Dermis blood vessel endothelial cell (primary cell): ENCODE measurements around the gene FERMT3. TPM values are rescaled to one million over a fixed set of nuclear protein-coding genes. Genes with fewer than 3 reads are reported as not detected.

Experiments
- DNase-seq: peaks from one replicate; pipeline ENCODE4 v3.0.0; 2010
- total RNA-seq: library from RNA; depleted of rRNA; stranded (reverse); fragments of >200 nt; gene quantifications from 2 replicates; pipeline ENCODE4 v1.2.3, GENCODE V29; 2014

Gene FERMT3
- total RNA-seq, 1 donor from 2014 or later: 6.5 TPM

GRCh38 chr11:64264371-64264852 lies 57.9 kb downstream of the FERMT3 start:
- no peak for DNase-seq

GRCh38 chr11:64265176-64266160 lies 58.9 kb downstream of the FERMT3 start:
- DNase-seq: no peak

- peak; percentile 39 for DNase-seq
Measured at GRCh38 chr11:64266339-64266738, 59.8 kb downstream of the FERMT3 start.

- peak; percentile 25 for DNase-seq
Measured at GRCh38 chr11:64267207-64267945, 60.9 kb downstream of the FERMT3 start.

GRCh38 chr11:64268025-64268892 lies 61.7 kb downstream of the FERMT3 start:
- DNase-seq: peak; percentile 66

- DNase-seq: peak; percentile 63
Measured at GRCh38 chr11:64268893-64269539, 62.5 kb downstream of the FERMT3 start.

GRCh38 chr11:64269540-64270220 lies 63.2 kb downstream of the FERMT3 start:
- DNase-seq: peak; percentile 100

Other genes with a start within 250 kb of the FERMT3 start
- gene COX8A, start 232.1 kb upstream of the FERMT3 start, total RNA-seq: 287 and 330 TPM in 2 replicates
- 52.3 and 57.7 TPM in 2 replicates for gene OTUB1, start 220.3 kb upstream of the FERMT3 start, total RNA-seq
- not detected in 2 replicates for gene FLRT1, start 170.8 kb upstream of the FERMT3 start, total RNA-seq
- 17.5 and 29.3 TPM in 2 replicates for gene MACROD1, start 40.6 kb upstream of the FERMT3 start, total RNA-seq
- 139 and 191 TPM in 2 replicates for gene STIP1, start 20.6 kb upstream of the FERMT3 start, total RNA-seq
- 24.1 and 45.6 TPM in 2 replicates for gene TRPT1, start 19.5 kb downstream of the FERMT3 start, total RNA-seq
- gene NUDT22, start 19.6 kb downstream of the FERMT3 start, total RNA-seq: 43.2 and 44.6 TPM in 2 replicates
- 7.0 and 17.4 TPM in 2 replicates for gene DNAJC4, start 23.8 kb downstream of the FERMT3 start, total RNA-seq
- 20.4 and 23.1 TPM in 2 replicates for gene VEGFB, start 27.9 kb downstream of the FERMT3 start, total RNA-seq
- 43.9 and 45.6 TPM in 2 replicates for gene FKBP2, start 34.4 kb downstream of the FERMT3 start, total RNA-seq
- gene PPP1R14B, start 40.2 kb downstream of the FERMT3 start, total RNA-seq: 238 and 297 TPM in 2 replicates
- gene PLCB3, start 44.8 kb downstream of the FERMT3 start, total RNA-seq: 37.8 and 54.6 TPM in 2 replicates
- 57.2 and 65.9 TPM in 2 replicates for gene BAD, start 77.9 kb downstream of the FERMT3 start, total RNA-seq
- gene GPR137, start 79.1 kb downstream of the FERMT3 start, total RNA-seq: 11.5 and 12.1 TPM in 2 replicates
- 0.17 TPM in 1 of 2 replicates, not detected in the other for gene KCNK4, start 84.6 kb downstream of the FERMT3 start, total RNA-seq
- gene CATSPERZ, start 93.6 kb downstream of the FERMT3 start, total RNA-seq: not detected in 2 replicates
- gene ESRRA, start 98.8 kb downstream of the FERMT3 start, total RNA-seq: 60.3 and 76.7 TPM in 2 replicates
- gene TRMT112, start 110.8 kb downstream of the FERMT3 start, total RNA-seq: 202 and 290 TPM in 2 replicates
- 129 and 245 TPM in 2 replicates for gene PRDX5, start 111.4 kb downstream of the FERMT3 start, total RNA-seq
- gene CCDC88B, start 133.5 kb downstream of the FERMT3 start, total RNA-seq: 0.56 and 1.2 TPM in 2 replicates
- 35.9 and 46.6 TPM in 2 replicates for gene RPS6KA4, start 152.4 kb downstream of the FERMT3 start, total RNA-seq